Measurements from ENCODE around the gene RMND1.

Gene RMND1

DNA sequence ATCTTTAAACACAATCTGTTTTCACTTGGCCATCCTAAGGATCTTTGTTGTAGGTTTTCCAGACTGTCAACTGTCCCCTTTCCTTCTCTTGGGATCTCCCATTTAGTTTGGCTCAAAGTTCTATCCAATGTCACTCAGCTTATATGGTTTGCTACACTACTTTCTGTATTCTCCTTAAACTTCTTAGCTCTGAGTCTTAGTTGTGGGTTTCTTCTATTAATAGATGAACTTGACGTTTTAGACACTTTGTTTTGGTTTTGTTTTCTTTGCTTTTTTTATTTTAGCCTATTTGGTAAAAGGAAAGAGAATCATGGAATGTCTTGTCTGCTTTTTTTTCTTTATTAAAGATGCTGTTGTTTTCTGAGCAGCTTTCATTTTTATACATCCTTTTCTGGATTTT is 11.4 kb downstream of the RMND1 start:
- no peak overlapping the region for H3K4me3 ChIP-seq (ENCODE audit: control insufficient read depth, low read depth, low read length)
- DNase-seq (ENCODE audit: low read depth): no peak
- TF ChIP-seq CTCF (conservative IDR thresholded peaks at IDR 0.05; ENCODE audit: control insufficient read depth, insufficient read depth, low read depth, low read length): no peak

DNA sequence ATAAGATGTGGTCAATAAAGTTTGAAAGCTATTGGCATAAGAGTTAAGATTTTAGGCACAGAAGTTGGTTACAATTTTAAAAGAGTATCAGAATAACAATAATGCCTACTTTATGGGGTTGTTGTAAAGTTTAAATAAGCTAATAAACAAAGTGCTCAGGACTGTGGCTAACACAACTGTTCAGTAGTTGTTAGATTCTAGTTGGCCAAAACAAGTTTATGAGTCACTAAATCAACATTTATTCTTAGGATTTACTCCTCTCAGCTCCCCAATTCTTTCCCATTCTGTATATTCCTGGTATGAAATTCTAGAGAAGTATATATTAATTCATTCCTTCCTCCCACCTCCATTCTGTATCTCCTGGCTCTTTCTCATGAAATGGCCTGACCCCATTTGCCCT is 14.5 kb downstream of the RMND1 start:
- no peak overlapping the region for H3K4me3 ChIP-seq (ENCODE audit: control insufficient read depth, low read depth, low read length)
- peak; percentile 60 for DNase-seq (ENCODE audit: low read depth)
- no peak for TF ChIP-seq CTCF (conservative IDR thresholded peaks at IDR 0.05; ENCODE audit: control insufficient read depth, insufficient read depth, low read depth, low read length)

DNA sequence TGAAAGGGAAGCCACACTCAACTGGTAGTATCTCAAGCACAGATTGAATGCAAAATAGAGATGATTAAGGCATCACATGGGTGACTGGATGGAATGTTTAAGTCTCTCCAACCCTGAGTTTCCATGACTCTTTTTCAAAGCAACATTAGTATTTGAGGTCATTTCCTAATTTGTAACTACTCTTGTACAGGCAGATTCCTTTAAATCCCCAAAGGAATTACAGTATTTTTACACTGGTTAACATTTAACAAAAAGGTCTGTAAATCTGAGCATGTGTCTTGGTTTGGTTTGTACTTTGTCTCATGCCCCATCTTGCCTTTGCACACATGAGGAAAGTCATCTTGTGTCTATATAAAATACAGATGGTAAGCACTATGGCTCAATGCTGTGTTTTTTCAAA is 15.1 kb downstream of the RMND1 start:
- peak; percentile 91 for DNase-seq (ENCODE audit: low read depth)
- TF ChIP-seq CTCF (conservative IDR thresholded peaks at IDR 0.05; ENCODE audit: control insufficient read depth, insufficient read depth, low read depth, low read length): no peak
- no peak overlapping the region for H3K4me3 ChIP-seq (ENCODE audit: control insufficient read depth, low read depth, low read length)

DNA sequence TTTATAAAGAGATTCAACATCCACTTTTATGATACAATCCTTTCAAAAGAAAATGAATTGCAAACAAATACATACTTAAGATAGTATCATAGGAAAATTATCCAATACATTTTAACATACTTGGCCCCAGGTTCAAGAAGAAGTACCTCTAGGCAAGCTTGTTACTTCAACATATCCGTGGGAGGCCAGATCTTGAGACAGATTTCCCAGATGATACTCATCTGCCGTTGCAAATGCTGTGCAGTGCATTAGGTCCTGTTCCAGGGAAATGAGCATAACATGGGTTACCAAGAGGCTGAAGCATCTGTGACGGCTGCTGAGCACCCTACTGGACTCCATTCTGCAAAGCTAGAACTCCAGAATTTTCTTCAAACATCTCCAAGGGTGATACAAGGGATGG is 15.6 kb downstream of the RMND1 start:
- no peak for TF ChIP-seq CTCF (conservative IDR thresholded peaks at IDR 0.05; ENCODE audit: control insufficient read depth, insufficient read depth, low read depth, low read length)
- peak; percentile 39 for DNase-seq (ENCODE audit: low read depth)
- H3K4me3 ChIP-seq (ENCODE audit: control insufficient read depth, low read depth, low read length): no peak overlapping the region

DNA sequence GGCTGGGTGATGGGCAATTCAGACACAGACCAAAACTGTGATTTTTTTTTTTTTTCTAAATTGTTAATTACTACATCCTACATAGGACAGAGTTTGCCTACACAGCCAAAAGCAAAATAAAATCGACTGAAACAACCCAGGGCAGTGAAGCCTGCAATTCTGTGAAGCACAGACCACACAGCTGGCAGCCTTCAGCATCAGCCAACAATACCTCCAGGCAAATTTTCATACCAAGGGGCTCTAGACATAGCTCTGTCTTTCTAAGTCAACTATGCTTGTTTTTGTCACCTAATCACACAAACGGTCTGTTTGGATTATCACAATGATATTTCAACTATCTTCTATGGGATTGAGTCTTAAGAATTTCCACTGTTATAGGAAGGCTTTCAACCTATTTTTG is 17.6 kb downstream of the RMND1 start:
- TF ChIP-seq CTCF (conservative IDR thresholded peaks at IDR 0.05; ENCODE audit: control insufficient read depth, insufficient read depth, low read depth, low read length): no peak
- DNase-seq (ENCODE audit: low read depth): no peak
- H3K4me3 ChIP-seq (ENCODE audit: control insufficient read depth, low read depth, low read length): no peak overlapping the region

DNA sequence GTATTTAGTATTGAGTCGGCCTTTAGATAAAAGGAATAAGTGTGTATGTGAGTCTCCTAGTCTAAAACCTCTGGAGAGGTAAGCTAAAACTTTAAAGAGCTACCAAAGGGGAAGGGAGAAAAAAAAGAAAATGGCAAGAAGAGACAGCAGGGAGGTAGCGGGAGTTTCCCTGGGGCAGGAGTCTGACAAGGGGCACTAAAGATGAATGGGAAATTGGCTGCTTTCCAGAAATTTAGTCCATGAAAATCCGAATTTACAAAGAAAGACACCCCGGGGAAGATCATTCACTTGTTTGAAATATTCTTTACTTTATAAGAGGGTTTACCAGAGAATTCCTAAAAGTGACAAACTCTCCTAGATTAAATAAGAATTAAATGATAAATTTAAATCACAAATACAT is 19.3 kb downstream of the RMND1 start:
- no peak for TF ChIP-seq CTCF (conservative IDR thresholded peaks at IDR 0.05; ENCODE audit: control insufficient read depth, insufficient read depth, low read depth, low read length)
- no peak for DNase-seq (ENCODE audit: low read depth)

GRCh38 chr6:151431337-151431736 is 20.6 kb downstream of the RMND1 start:
- no peak for TF ChIP-seq CTCF (conservative IDR thresholded peaks at IDR 0.05; ENCODE audit: control insufficient read depth, insufficient read depth, low read depth, low read length)
- no peak overlapping the region for H3K4me3 ChIP-seq (ENCODE audit: control insufficient read depth, low read depth, low read length)
- DNase-seq (ENCODE audit: low read depth): no peak

More for the DNA sequence above, 19.3 kb downstream of the RMND1 start:
- no peak overlapping the region for H3K4me3 ChIP-seq (ENCODE audit: control insufficient read depth, low read depth, low read length)
